HEK293T (cell line): Measurements from ENCODE around the gene METTL21C.

Experiments used
- FOXK2 ChIP-seq: fragments of 450-650 bp; IDR thresholded peaks from 2 replicates; pipeline ENCODE4 v1.6.1; 2016; ENCODE audit warnings: mild to moderate bottlenecking
- FOXM1 ChIP-seq: fragments of 450-650 bp; IDR thresholded peaks from 2 replicates; pipeline ENCODE4 v1.6.1; 2017; ENCODE audit warnings: mild to moderate bottlenecking, borderline replicate concordance
- LEF1 ChIP-seq: fragments of 450-650 bp; IDR thresholded peaks from 2 replicates; pipeline ENCODE4 v1.6.1; 2017; ENCODE audit warnings: mild to moderate bottlenecking, borderline replicate concordance
- SP1 ChIP-seq: fragments of 450-650 bp; IDR thresholded peaks from 2 replicates; pipeline ENCODE4 v1.6.1; 2017
- TARDBP ChIP-seq: fragments of 450-650 bp; IDR thresholded peaks from 2 replicates; pipeline ENCODE4 v1.6.1; 2016
- ZNF384 ChIP-seq: fragments of 450-650 bp; IDR thresholded peaks from 2 replicates; pipeline ENCODE4 v1.6.1; 2016

DNA sequence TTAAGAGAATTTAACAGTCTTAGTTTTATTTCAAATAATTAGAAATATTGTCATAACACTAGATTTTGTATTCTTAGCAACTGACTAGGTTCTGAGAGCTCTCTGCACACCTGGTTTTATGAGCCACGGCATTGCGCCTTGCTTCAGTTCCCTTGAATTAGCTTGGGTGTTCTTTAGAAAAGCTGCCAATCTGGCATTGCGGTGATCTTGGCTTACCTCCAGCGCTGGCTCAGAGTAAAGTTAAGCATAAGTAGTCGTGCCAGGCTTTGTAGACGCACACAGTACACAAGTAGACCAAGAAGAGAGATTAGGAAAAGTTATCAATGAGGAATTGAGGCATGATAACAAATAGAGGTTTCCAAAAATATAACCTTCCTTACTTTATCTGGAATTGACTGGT lies 52.4 kb downstream of the METTL21C start:
- TF ChIP-seq FOXM1 (no peak), FOXK2 (no peak), ZNF384 (no peak), LEF1 (no peak), SP1 (no peak), TARDBP (no peak)
